NCI-H748 (cell line): Measurements from ENCODE around the gene CTDP1.

Experiments used
- DNase-seq: peaks from one replicate; lab custom pipeline; 2025; ENCODE audit not compliant: unreplicated experiment; lab: John Stamatoyannopoulos, UW

The CTDP1 gene

DNA sequence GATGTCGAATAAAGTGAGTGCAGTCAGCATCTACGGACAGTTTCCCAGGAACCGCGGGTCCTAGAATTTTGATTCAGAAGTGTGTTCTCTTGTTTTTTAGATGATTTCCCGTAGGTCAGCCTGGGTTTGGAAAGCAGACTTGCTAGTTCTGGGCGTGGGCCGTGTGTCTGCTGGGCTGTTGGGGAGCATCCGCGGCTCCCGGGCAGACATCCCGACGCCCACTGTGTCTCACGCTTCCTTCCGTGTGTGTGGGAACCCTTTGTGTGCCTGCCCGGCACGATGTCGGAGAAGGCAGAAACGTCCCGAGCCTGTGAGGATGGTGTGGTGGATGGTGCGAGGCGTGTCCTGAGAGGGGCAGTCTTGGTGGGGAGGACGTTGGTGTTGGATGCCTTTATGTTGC lies 18.4 kb downstream of the CTDP1 start:
- no peak for DNase-seq

DNA sequence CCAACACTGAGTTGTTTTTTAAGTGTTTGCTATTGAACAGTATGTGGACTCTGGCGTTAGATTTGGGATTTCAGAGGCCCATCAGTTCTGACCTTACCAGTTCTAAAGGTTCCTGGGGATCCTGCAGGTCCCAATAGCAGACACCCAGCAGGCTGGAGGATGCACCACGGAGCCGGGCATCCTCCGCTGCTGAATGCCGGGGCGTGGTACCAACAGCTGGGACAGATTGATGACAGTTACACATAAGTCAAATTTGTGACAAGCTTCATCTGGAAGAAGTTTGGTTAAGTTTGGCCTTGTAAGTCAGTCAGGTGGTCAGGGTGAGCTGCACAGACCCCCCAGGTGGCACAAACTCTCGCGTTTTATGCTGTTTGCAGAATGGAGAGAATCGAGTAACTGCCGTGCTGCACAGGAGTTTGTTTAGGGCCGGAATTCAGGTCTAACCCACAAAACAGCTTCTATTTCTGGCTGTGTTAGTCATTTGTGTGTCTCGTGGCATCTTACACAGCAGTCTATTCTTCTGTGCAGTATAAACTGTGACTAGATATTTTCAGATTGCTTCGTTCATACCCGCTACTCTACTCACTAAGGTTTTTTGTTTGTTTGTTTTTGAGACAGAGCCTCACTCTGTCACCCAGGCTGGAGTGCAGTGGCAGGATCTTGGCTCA lies 19.2 kb downstream of the CTDP1 start:
- DNase-seq = no peak

DNA sequence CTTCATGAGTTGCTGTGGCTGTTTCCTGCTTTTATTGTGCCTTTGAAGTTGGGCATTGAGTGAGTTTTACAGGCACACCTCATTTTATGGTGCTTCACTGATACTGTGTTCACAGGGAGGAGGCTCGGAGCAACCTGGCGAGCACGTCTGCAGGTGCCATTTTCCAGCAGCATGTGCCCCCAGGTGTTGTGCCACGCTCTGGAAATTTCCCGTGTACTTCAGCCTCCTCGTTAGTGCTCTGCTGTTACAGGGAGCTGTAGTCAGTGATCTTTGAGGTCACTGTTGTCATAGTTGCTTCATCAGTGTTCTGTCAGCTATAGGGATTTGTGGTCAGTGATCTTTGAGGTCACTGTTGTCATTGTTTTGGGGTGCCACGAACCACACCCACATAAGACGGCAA lies 20.1 kb downstream of the CTDP1 start:
- DNase-seq = no peak

- DNase-seq = no peak
Measured at GRCh38 chr18:79702906-79703305, 23.3 kb downstream of the CTDP1 start.

- DNase-seq = no peak
Measured at GRCh38 chr18:79704631-79705030, 25.0 kb downstream of the CTDP1 start.

DNA sequence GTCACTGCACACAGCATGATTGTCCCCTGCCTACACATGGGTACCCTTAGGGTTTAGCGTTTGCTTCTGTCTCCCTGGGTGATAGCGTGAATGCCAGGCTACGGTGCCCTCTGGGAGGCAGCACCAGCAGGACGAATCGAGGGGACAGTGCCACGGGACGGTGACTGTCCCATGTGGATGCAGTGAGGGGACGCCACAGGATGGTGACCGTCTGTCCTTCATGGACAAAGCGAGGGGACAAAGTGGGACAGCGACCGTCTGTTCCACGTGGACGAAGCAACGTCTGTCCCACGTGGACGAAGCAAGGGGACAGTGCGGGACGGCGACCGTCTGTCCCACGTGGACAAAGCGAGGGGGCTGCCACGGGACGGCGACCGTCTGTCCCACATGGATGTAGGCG lies 25.7 kb downstream of the CTDP1 start:
- no peak for DNase-seq

DNA sequence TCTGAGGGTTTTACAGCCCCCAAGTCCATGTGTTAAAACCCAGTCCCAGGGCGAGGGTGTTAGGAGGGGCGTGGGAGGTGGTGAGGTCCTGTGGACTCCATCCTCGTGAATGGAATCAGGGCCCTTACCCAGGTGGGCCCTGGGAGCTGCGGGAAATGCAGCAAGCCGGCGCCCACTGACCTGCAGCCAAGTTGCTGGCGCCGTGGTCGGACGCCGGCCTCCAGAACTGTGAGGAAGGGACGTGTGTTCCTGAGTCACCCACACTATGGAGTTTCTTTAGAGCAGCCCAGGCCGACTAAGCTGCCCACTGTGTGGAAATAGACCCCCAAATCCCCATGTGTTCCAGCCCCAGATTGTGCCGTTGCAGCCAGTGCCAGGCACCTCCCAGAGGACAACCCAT lies 26.4 kb downstream of the CTDP1 start:
- DNase-seq = no peak

DNA sequence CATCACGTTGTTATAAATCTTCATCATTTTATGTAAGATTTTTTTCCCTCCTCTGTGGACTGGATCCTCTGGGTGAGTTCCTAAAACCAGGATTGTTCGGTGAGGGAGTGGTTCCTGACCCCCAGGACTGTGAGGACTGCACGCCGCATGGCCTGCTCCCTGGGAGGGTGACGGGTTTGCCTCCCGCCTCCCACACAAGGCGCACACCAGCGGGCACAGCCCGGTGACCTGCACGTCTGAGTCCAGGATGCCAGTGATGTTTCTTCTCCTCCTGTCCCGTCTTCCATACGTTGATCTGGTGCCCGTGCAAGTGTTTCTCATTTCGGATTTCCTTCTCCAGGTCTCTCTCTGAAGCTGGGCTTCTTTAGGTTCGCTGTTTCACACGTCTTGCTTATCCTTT lies 27.1 kb downstream of the CTDP1 start:
- no peak for DNase-seq

DNA sequence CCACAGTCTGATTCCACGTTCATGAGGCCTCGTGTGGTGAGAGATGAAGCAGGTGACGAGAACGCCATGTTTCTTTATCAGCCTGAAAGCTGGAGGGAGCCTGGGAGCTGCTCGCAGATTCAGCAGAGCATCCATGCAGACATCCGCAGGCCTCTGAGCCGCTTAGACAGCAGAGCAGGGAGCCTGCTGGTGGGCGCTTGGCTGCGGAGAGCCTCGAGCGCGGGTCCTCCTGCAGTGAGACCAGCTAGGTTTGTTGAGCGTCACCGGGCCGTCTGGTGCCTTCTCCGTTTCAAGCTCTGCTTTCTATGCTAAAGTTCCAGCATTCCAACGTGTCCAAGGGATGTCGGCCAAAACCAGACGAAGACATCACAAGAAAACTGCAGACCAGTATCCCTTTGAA lies 27.6 kb downstream of the CTDP1 start:
- DNase-seq = no peak

GRCh38 chr18:79707671-79708070 lies 28.1 kb downstream of the CTDP1 start:
- no peak for DNase-seq

- DNase-seq = no peak
Measured at GRCh38 chr18:79708412-79708811, 28.8 kb downstream of the CTDP1 start.

- no peak for DNase-seq
Measured at GRCh38 chr18:79712206-79712857, 32.7 kb downstream of the CTDP1 start.

GRCh38 chr18:79713341-79713740 lies 33.7 kb downstream of the CTDP1 start:
- no peak for DNase-seq

DNA sequence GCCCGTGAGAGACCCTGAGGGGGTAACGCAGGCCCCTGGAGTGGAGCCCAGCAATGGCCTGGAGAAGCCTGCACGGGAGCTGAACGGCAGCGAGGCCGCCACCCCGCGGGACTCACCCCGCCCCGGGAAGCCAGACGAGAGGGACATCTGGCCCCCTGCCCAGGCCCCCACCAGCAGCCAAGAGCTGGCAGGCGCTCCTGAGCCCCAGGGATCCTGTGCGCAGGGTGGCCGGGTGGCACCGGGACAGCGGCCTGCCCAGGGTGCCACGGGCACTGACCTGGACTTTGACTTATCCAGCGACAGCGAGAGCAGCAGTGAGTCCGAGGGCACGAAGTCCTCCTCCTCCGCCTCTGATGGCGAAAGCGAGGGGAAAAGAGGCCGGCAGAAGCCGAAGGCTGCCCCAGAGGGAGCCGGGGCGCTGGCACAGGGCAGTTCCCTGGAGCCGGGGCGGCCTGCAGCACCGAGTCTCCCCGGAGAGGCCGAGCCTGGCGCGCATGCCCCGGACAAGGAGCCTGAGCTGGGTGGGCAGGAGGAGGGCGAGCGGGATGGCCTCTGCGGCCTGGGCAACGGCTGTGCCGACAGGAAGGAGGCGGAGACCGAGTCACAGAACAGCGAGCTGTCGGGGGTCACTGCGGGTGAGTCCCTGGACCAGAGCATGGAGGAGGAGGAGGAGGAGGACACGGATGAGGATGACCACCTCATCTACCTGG lies 35.1 kb downstream of the CTDP1 start:
- no peak for DNase-seq

DNA sequence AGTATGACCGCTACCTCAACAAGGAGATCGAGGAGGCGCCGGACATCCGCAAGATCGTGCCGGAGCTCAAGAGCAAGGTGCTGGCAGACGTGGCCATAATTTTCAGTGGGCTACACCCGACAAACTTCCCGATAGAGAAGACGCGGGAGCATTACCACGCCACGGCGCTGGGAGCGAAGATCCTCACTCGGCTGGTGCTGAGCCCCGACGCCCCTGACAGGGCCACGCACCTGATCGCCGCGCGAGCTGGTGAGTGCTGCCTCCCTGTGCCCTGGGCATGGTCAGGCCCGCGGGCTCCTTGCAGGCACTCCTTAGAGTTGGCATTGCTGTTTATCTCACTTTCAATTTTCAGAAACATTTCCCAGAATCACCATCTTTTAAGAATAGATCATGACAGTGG lies 35.7 kb downstream of the CTDP1 start:
- DNase-seq = no peak

- no peak for DNase-seq
Measured at GRCh38 chr18:79717059-79717458, 37.5 kb downstream of the CTDP1 start.

GRCh38 chr18:79717555-79718074 lies 38.0 kb downstream of the CTDP1 start:
- DNase-seq = no peak

GRCh38 chr18:79718126-79718525 lies 38.5 kb downstream of the CTDP1 start:
- DNase-seq = no peak

- DNase-seq = no peak
Measured at GRCh38 chr18:79718878-79719477, 39.4 kb downstream of the CTDP1 start.

DNA sequence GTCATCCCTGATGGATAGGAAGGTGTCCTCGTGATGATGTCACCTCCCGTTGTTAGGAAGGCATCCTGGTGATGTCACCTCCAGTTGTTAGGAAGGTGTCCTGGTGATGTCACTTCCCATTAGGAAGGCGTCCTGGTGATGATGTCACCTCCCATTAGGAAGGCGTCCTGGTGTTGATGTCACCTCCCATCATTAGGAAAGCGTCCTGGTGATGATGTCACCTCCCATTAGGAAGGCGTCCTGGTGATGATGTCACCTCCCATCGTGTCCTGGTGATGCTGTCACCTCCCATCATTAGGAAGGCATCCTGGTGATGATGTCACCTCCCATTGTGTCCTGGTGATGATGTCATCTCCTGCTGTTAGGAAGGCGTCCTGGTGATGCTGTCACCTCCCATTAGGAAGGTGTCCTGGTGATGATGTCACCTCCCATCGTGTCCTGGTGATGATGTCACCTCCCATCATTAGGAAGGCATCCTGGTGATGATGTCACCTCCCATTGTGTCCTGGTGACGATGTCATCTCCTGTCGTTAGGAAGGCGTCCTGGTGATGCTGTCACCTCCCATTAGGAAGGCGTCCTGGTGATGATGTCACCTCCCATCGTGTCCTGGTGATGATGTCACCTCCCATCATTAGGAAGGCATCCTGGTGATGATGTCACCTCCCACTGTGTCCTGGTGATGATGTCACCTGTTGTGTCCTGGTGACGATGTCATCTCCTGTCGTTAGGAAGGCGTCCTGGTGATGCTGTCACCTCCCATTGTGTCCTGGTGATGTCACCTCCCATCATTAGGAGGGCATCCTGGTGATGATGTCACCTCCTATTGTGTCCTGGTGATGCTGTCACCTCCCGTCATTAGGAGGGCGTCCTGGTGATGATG lies 40.1 kb downstream of the CTDP1 start:
- DNase-seq = peak; percentile 7

DNA sequence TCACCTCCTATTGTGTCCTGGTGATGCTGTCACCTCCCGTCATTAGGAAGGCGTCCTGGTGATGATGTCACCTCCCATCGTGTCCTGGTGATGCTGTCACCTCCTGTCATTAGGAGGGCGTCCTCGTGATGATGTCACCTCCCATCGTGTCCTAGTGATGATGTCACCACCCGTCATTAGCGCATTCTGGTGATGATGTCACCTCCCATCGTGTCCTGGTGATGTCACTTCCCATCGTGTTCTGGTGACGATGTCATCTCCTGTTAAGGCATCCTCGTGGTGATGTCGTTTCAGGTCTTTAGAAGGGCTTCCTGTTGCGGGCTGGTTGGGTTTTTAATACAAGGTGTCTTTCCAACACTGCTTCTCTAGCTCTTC lies 40.7 kb downstream of the CTDP1 start:
- no peak for DNase-seq
